GM19239 (cell line): ENCODE results near the gene PPP2R5B.
A peak's percentile ranks its signal among the peaks of the same experiment; 100 is the strongest.
"Not testable (repeated sequence)": the region's sequence is repeated elsewhere in the genome, so short reads cannot be mapped to it uniquely, and the experiment has no call there.

Source experiments
- DNase-seq: peaks from one replicate; pipeline ENCODE4 v3.0.0; 2011; ENCODE audit warnings: low spot score; ENCODE audit not compliant: insufficient read length
- FAIRE-seq: peaks from 2 replicates; lab custom pipeline; 2011; peaks lifted over from hg19 to GRCh38; lab: Jason Lieb, UNC

The PPP2R5B gene

GRCh38 chr11:64969209-64969608 lies 44.7 kb downstream of the PPP2R5B start:
- FAIRE-seq (no peak), DNase-seq (no peak)

GRCh38 chr11:64970731-64971151 lies 46.3 kb downstream of the PPP2R5B start:
- FAIRE-seq (no peak), DNase-seq (no peak)

GRCh38 chr11:64971421-64972233 lies 47.1 kb downstream of the PPP2R5B start, which contains the start of gene MAJIN:
MAJIN (minus strand) TSS chr11:64972108; CDS start chr11:64959405, 12,703 bp downstream.
- DNase-seq (peak; percentile 61), FAIRE-seq (no peak)

GRCh38 chr11:64974124-64974523 lies 49.6 kb downstream of the PPP2R5B start:
- no peak for FAIRE-seq
- no peak for DNase-seq

- no peak for DNase-seq
- no peak for FAIRE-seq
Observed at GRCh38 chr11:64976651-64977050, 52.2 kb downstream of the PPP2R5B start.

GRCh38 chr11:64983339-64983738 lies 58.9 kb downstream of the PPP2R5B start:
- not testable (repeated sequence) for FAIRE-seq, DNase-seq
